ENCODE data around the gene WSB1.

WSB1 gene

GRCh38 chr17:27339836-27340550, 46.1 kb downstream of the WSB1 start:
- TF ChIP-seq CTCF (IDR thresholded peaks at IDR 0.05; ENCODE audit: poor library complexity, severe bottlenecking): no peak
- no peaks in the 10 kb centered on the region for H3K9me3 ChIP-seq (ENCODE audit: severe bottlenecking)
- no peaks in the 10 kb centered on the region for H3K36me3 ChIP-seq (ENCODE audit: low read depth)
- no peaks in the 10 kb centered on the region for H3K27me3 ChIP-seq (ENCODE audit: insufficient read depth, poor library complexity, severe bottlenecking)
- ATAC-seq (ENCODE audit: low read depth) (peak; percentile 92), DNase-seq (ENCODE audit: low spot score) (no peak)
- H3K4me3 ChIP-seq (ENCODE audit: severe bottlenecking): no peak overlapping the region
- no peak overlapping the region for H3K27ac ChIP-seq (ENCODE audit: poor library complexity, severe bottlenecking)
- peaks cover 7% of the 10 kb centered on the region for H3K4me1 ChIP-seq (ENCODE audit: insufficient read depth, poor library complexity, severe bottlenecking)

GRCh38 chr17:27340575-27340974, 46.7 kb downstream of the WSB1 start:
- no peaks in the 10 kb centered on the region for H3K36me3 ChIP-seq (ENCODE audit: low read depth)
- no peaks in the 10 kb centered on the region for H3K9me3 ChIP-seq (ENCODE audit: severe bottlenecking)
- H3K4me1 ChIP-seq (ENCODE audit: insufficient read depth, poor library complexity, severe bottlenecking): peaks cover 7% of the 10 kb centered on the region
- H3K4me3 ChIP-seq (ENCODE audit: severe bottlenecking): no peak overlapping the region
- ATAC-seq (ENCODE audit: low read depth): no peak
- no peak for TF ChIP-seq CTCF (IDR thresholded peaks at IDR 0.05; ENCODE audit: poor library complexity, severe bottlenecking)
- DNase-seq (ENCODE audit: low spot score): no peak
- no peak overlapping the region for H3K27ac ChIP-seq (ENCODE audit: poor library complexity, severe bottlenecking)
- no peaks in the 10 kb centered on the region for H3K27me3 ChIP-seq (ENCODE audit: insufficient read depth, poor library complexity, severe bottlenecking)

- Histone ChIP-seq H3K9me3 (ENCODE audit: severe bottlenecking) (no peaks in the 10 kb centered on the region), H3K4me3 (ENCODE audit: severe bottlenecking) (no peak overlapping the region), H3K27me3 (ENCODE audit: insufficient read depth, poor library complexity, severe bottlenecking) (no peaks in the 10 kb centered on the region), H3K27ac (ENCODE audit: poor library complexity, severe bottlenecking) (no peak overlapping the region), H3K36me3 (ENCODE audit: low read depth) (no peaks in the 10 kb centered on the region), H3K4me1 (ENCODE audit: insufficient read depth, poor library complexity, severe bottlenecking) (peaks cover 7% of the 10 kb centered on the region)
- no peak for TF ChIP-seq CTCF (IDR thresholded peaks at IDR 0.05; ENCODE audit: poor library complexity, severe bottlenecking)
- ATAC-seq (ENCODE audit: low read depth) (no peak), DNase-seq (ENCODE audit: low spot score) (no peak)
These were observed 47.1 kb downstream of the WSB1 start for GRCh38 chr17:27341041-27341471.

GRCh38 chr17:27342059-27342458, 48.1 kb downstream of the WSB1 start:
- no peaks in the 10 kb centered on the region for H3K27me3 ChIP-seq (ENCODE audit: insufficient read depth, poor library complexity, severe bottlenecking)
- no peak overlapping the region for H3K4me3 ChIP-seq (ENCODE audit: severe bottlenecking)
- H3K4me1 ChIP-seq (ENCODE audit: insufficient read depth, poor library complexity, severe bottlenecking): peaks cover 7% of the 10 kb centered on the region
- no peak for TF ChIP-seq CTCF (IDR thresholded peaks at IDR 0.05; ENCODE audit: poor library complexity, severe bottlenecking)
- no peaks in the 10 kb centered on the region for H3K9me3 ChIP-seq (ENCODE audit: severe bottlenecking)
- H3K36me3 ChIP-seq (ENCODE audit: low read depth): no peaks in the 10 kb centered on the region
- no peak for ATAC-seq (ENCODE audit: low read depth)
- no peak for DNase-seq (ENCODE audit: low spot score)
- H3K27ac ChIP-seq (ENCODE audit: poor library complexity, severe bottlenecking): no peak overlapping the region

- no peak overlapping the region for H3K4me3 ChIP-seq (ENCODE audit: severe bottlenecking)
- no peak for DNase-seq (ENCODE audit: low spot score)
These were observed 49.4 kb downstream of the WSB1 start for GRCh38 chr17:27343294-27343693.

More at GRCh38 chr17:27343294-27343693, 49.4 kb downstream of the WSB1 start:
- Histone ChIP-seq H3K36me3 (ENCODE audit: low read depth) (no peaks in the 10 kb centered on the region), H3K9me3 (ENCODE audit: severe bottlenecking) (no peaks in the 10 kb centered on the region), H3K27ac (ENCODE audit: poor library complexity, severe bottlenecking) (no peak overlapping the region), H3K4me1 (ENCODE audit: insufficient read depth, poor library complexity, severe bottlenecking) (peaks cover 7% of the 10 kb centered on the region), H3K27me3 (ENCODE audit: insufficient read depth, poor library complexity, severe bottlenecking) (no peaks in the 10 kb centered on the region)
- TF ChIP-seq CTCF (IDR thresholded peaks at IDR 0.05; ENCODE audit: poor library complexity, severe bottlenecking): no peak
- ATAC-seq (ENCODE audit: low read depth): no peak
